ENCODE measurements around the gene DGUOK.

- TF ChIP-seq POLR2A (IDR thresholded peaks at IDR 0.05), result no peak
- no peak for TF ChIP-seq CTCF (IDR thresholded peaks at IDR 0.05)
Observed at GRCh38 chr2:73979021-73979420, 52.3 kb downstream of the DGUOK start.
